HG03039 (cell line): ENCODE results near the gene EBF3.

Experiments used
- ATAC-seq: cut with Tn5 transposase; IDR thresholded peaks from one replicate; pipeline ENCODE4 v1.9.1; 2021; ENCODE audit warnings: mild to moderate bottlenecking, moderate library complexity; ENCODE audit not compliant: unreplicated experiment

The EBF3 gene

GRCh38 chr10:129912986-129913695 is 50.9 kb downstream of the EBF3 start:
- no peak for ATAC-seq

GRCh38 chr10:129912166-129912917 is 51.7 kb downstream of the EBF3 start:
- no peak for ATAC-seq

GRCh38 chr10:129911451-129912165 is 52.5 kb downstream of the EBF3 start:
- ATAC-seq, result no peak

- no peak for ATAC-seq
Observed at GRCh38 chr10:129910861-129911260, 53.2 kb downstream of the EBF3 start.

- ATAC-seq, result no peak
Observed at GRCh38 chr10:129909531-129910256, 54.4 kb downstream of the EBF3 start.

GRCh38 chr10:129909080-129909479 is 55.0 kb downstream of the EBF3 start:
- ATAC-seq, result no peak

GRCh38 chr10:129908406-129908805 is 55.7 kb downstream of the EBF3 start:
- no peak for ATAC-seq

- ATAC-seq, result no peak
Observed at GRCh38 chr10:129905553-129905952, 58.5 kb downstream of the EBF3 start.

- no peak for ATAC-seq
Observed at GRCh38 chr10:129904323-129904722, 59.8 kb downstream of the EBF3 start.

GRCh38 chr10:129901389-129902006 is 62.6 kb downstream of the EBF3 start:
- no peak for ATAC-seq

- no peak for ATAC-seq
Observed at GRCh38 chr10:129900825-129901224, 63.2 kb downstream of the EBF3 start.

- no peak for ATAC-seq
Observed at GRCh38 chr10:129899276-129900130, 64.6 kb downstream of the EBF3 start.

GRCh38 chr10:129898706-129899268 is 65.3 kb downstream of the EBF3 start:
- ATAC-seq, result no peak

GRCh38 chr10:129897871-129898626 is 66.0 kb downstream of the EBF3 start:
- no peak for ATAC-seq

- ATAC-seq, result no peak
Observed at GRCh38 chr10:129896860-129897200, 67.2 kb downstream of the EBF3 start.

GRCh38 chr10:129896136-129896859 is 67.8 kb downstream of the EBF3 start:
- ATAC-seq, result no peak

GRCh38 chr10:129895811-129896135 is 68.3 kb downstream of the EBF3 start:
- ATAC-seq, result no peak

GRCh38 chr10:129894698-129895097 is 69.4 kb downstream of the EBF3 start:
- no peak for ATAC-seq
